ENCODE data around the gene DCBLD2.

DNA sequence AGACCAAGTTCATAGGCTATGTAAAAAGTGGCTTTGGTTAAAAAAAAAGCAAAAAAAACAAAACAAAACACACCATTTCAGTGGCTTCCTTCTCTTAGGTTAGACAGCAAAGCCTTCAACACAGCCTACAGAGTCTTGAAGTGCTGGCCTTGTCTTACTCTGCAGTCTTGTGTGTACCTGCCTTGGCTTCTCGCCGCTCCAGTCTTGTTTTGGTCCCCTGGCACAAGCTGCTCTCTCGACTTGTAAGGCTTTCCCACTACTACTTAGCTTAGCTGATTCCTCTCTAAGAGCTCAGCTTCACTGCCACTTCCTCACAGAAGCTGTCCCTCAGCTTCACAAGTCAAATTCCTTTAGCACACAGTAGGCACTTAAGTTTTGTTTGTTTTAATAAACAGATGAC lies 75.4 kb downstream of the DCBLD2 start:
- TF ChIP-seq, protein P1, sequence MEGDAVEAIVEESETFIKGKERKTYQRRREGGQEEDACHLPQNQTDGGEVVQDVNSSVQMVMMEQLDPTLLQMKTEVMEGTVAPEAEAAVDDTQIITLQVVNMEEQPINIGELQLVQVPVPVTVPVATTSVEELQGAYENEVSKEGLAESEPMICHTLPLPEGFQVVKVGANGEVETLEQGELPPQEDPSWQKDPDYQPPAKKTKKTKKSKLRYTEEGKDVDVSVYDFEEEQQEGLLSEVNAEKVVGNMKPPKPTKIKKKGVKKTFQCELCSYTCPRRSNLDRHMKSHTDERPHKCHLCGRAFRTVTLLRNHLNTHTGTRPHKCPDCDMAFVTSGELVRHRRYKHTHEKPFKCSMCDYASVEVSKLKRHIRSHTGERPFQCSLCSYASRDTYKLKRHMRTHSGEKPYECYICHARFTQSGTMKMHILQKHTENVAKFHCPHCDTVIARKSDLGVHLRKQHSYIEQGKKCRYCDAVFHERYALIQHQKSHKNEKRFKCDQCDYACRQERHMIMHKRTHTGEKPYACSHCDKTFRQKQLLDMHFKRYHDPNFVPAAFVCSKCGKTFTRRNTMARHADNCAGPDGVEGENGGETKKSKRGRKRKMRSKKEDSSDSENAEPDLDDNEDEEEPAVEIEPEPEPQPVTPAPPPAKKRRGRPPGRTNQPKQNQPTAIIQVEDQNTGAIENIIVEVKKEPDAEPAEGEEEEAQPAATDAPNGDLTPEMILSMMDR (IDR thresholded peaks at IDR 0.05), result no peak
- TF ChIP-seq POLR2A (IDR thresholded peaks at IDR 0.05) (no peak), EP300 (IDR thresholded peaks at IDR 0.05) (no peak)
